ENCODE measurements around the gene TTN.

TTN gene

GRCh38 chr2:178514664-178515063, 292.6 kb downstream of the TTN start:
- no peak overlapping the region for H3K4me3 ChIP-seq (ENCODE audit: low read depth, low read length)
- no peak for TF ChIP-seq CTCF (IDR thresholded peaks at IDR 0.05; ENCODE audit: borderline replicate concordance, insufficient read depth, low read depth, low read length)

GRCh38 chr2:178513876-178514275, 293.3 kb downstream of the TTN start:
- no peak for TF ChIP-seq CTCF (IDR thresholded peaks at IDR 0.05; ENCODE audit: borderline replicate concordance, insufficient read depth, low read depth, low read length)
- H3K4me3 ChIP-seq (ENCODE audit: low read depth, low read length): no peak overlapping the region

- H3K4me3 ChIP-seq (ENCODE audit: low read depth, low read length): no peak overlapping the region
- no peak for TF ChIP-seq CTCF (IDR thresholded peaks at IDR 0.05; ENCODE audit: borderline replicate concordance, insufficient read depth, low read depth, low read length)
Measured at GRCh38 chr2:178512484-178512883, 294.7 kb downstream of the TTN start.

GRCh38 chr2:178510384-178510783, 296.8 kb downstream of the TTN start:
- H3K4me3 ChIP-seq (ENCODE audit: low read depth, low read length): no peak overlapping the region

GRCh38 chr2:178508646-178509045, 298.6 kb downstream of the TTN start:
- no peak for TF ChIP-seq CTCF (IDR thresholded peaks at IDR 0.05; ENCODE audit: borderline replicate concordance, insufficient read depth, low read depth, low read length)
- no peak overlapping the region for H3K4me3 ChIP-seq (ENCODE audit: low read depth, low read length)

More at GRCh38 chr2:178510384-178510783, 296.8 kb downstream of the TTN start:
- TF ChIP-seq CTCF (IDR thresholded peaks at IDR 0.05; ENCODE audit: borderline replicate concordance, insufficient read depth, low read depth, low read length): no peak

GRCh38 chr2:178506949-178507348, 300.3 kb downstream of the TTN start:
- no peak overlapping the region for H3K4me3 ChIP-seq (ENCODE audit: low read depth, low read length)
- TF ChIP-seq CTCF (IDR thresholded peaks at IDR 0.05; ENCODE audit: borderline replicate concordance, insufficient read depth, low read depth, low read length): no peak

- H3K4me3 ChIP-seq (ENCODE audit: low read depth, low read length): no peak overlapping the region
- TF ChIP-seq CTCF (IDR thresholded peaks at IDR 0.05; ENCODE audit: borderline replicate concordance, insufficient read depth, low read depth, low read length): no peak
Measured at GRCh38 chr2:178506524-178506923, 300.7 kb downstream of the TTN start.

Data from GM12875 (cell line).